Activated naive CD4-positive, alpha-beta T cell treated with anti-CD3 and anti-CD28 coated beads, Interleukin-2, amount 10 ng/mL, durations not matched to agents 7 days and 5 days (primary cell): ENCODE data around the gene DIPK1A.

Source experiments
- CTCF ChIA-PET: fragments of 350-600 bp; sonication (Branson Sonifier 250); formaldehyde crosslinking; loops from one replicate; lab custom pipeline; 2021; ENCODE audit warnings: antibody characterized with exemption; lab: Charles Lee
- DNase-seq: peaks from one replicate; pipeline ENCODE4 v3.0.0-alpha.2; 2020
- H3K27ac Mint-ChIP-seq: one replicate; pipeline ENCODE4 v1.8.0; 2021; ENCODE audit warnings: mild to moderate bottlenecking, moderate library complexity, mixed read lengths
- H3K27me3 Mint-ChIP-seq: one replicate; pipeline ENCODE4 v1.8.0; 2021; ENCODE audit warnings: mild to moderate bottlenecking, mixed read lengths
- H3K36me3 Mint-ChIP-seq: one replicate; pipeline ENCODE4 v1.8.0; 2021; ENCODE audit warnings: mixed read lengths
- H3K4me1 Mint-ChIP-seq: one replicate; pipeline ENCODE4 v1.8.0; 2021; ENCODE audit warnings: mixed read lengths
- H3K4me3 Mint-ChIP-seq: one replicate; pipeline ENCODE4 v1.8.0; 2021; ENCODE audit warnings: mild to moderate bottlenecking, moderate library complexity, mixed read lengths
- H3K9me3 Mint-ChIP-seq: one replicate; pipeline ENCODE4 v1.8.0; 2021; ENCODE audit warnings: mixed read lengths

The DIPK1A gene

DNA sequence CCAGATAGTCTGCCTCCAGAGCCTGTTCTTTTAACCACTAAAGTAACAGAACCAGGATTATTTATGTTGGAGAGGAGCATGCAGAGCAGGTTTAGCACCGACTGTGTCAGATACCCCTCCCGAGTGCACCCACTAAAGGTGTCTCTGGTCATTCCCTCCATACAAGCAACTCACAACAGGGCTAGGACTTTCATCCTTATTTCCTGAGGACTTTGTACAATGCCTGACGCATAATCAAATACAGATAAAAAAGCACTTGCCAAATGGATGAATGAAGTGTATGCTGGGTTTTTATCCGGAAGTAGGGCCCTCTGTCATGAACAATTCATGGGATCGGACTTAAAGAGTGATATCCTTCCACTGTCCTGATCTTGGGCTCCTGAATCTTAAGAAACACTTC is 103.4 kb downstream of the DIPK1A start:
- Mint-ChIP-seq H3K9me3 (peaks cover 1% of the 10 kb centered on the region), H3K27ac (no peak overlapping the region), H3K36me3 (peaks cover 16% of the 10 kb centered on the region), H3K4me3 (no peak overlapping the region), H3K4me1 (peaks cover 38% of the 10 kb centered on the region), H3K27me3 (no peaks in the 10 kb centered on the region)
- no peak for DNase-seq
- CTCF ChIA-PET: interaction anchor here (0.7 to 5.1 kb wide), 17 partner anchors 11 to 205 kb away, joined by 3 to 142 read pairs (median 5); partner anchors contain the start of genes DIPK1A and RPL5

DNA sequence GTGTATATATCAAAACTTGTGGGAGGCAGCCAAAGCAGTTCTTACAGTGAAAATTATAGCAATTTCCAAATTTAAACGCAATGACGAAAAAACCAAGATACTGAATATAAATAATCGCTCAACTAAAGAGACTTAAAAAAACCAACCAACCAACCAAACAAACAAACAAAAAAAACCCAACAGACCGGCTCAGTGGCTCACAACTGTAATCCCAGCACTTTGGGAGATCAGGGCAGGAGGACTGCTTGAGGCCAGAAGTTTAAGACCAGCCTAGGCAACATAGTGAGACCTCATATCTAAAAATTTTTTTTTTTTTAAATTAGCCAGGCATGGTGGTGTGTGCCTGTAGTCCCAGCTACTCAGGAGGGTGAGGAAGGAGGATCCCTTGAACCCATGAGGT is 106.0 kb downstream of the DIPK1A start:
- H3K36me3 Mint-ChIP-seq: peaks cover 19% of the 10 kb centered on the region
- H3K4me3 Mint-ChIP-seq: no peak overlapping the region
- peaks cover 46% of the 10 kb centered on the region for H3K4me1 Mint-ChIP-seq
- H3K9me3 Mint-ChIP-seq: peaks cover 1% of the 10 kb centered on the region
- no peaks in the 10 kb centered on the region for H3K27me3 Mint-ChIP-seq
- no peak for DNase-seq
- H3K27ac Mint-ChIP-seq: no peak overlapping the region
- CTCF ChIA-PET: interaction anchor here (1.0 to 5.1 kb wide), 4 partner anchors 105 to 139 kb away, joined by 4 to 113 read pairs (median 10); no protein-coding TSS in a partner anchor

DNA sequence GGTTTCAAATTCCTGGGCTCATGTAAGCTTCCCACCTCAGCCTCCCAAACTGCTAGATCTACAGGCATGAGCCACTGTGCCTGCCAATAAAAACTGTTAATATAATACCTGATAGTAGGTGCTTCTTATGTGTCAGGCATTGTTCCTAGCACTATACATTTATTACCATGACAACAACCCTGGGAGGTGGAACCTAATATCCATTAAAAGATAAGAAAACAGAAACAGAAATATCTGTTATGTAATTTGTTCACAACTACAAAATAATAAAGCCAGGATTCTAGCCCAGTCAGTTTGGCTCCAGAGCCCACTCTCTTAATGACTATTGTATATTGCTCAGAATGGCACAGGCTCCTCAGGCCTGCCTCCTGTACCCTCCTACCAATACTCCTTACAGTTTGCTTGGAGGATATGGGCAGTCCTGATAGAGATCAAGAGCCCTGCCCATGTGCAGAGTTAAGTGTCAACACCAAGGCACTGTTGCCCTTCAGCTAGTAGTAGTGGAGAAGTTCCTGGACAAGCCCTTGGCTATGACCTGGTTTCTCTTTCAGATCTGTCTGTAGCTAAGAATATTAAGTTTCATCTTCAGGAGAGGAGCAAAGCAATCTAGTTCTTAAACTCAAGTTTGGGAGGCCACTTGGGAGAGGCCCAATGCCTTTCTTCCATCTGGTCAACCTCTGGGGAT is 107.0 kb downstream of the DIPK1A start:
- H3K27me3 Mint-ChIP-seq: no peaks in the 10 kb centered on the region
- peaks cover 1% of the 10 kb centered on the region for H3K9me3 Mint-ChIP-seq
- no peak for DNase-seq
- CTCF ChIA-PET: interaction anchor here (1.2 to 3.4 kb wide), 3 partner anchors 22 to 140 kb away, joined by 3 to 13 read pairs (median 7); partner anchors contain the start of gene RPL5
- peaks cover 39% of the 10 kb centered on the region for H3K4me1 Mint-ChIP-seq
- peaks cover 23% of the 10 kb centered on the region for H3K36me3 Mint-ChIP-seq
- peak overlapping the region; percentile 4 for H3K27ac Mint-ChIP-seq
- no peak overlapping the region for H3K4me3 Mint-ChIP-seq

DNA sequence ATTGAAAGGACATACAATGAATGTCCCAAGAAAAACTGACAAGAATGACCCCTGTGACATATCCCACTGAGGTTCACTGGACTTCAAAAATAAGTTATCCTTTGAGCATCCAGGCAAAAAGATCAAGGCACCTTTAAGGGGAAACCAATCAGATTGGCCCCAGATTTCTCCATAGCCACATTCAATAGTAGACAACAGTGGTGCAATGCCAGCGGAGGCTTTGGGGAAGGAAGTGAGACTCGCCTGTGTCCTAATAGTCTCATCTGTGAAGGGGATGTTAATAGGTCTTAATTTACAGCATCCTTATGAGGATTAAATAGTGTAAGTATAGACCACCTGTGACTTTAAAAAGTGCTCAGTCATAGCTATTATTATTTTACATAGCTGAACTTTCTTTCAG is 108.0 kb downstream of the DIPK1A start:
- Mint-ChIP-seq H3K27ac (no peak overlapping the region), H3K36me3 (peaks cover 24% of the 10 kb centered on the region), H3K9me3 (peaks cover 1% of the 10 kb centered on the region), H3K4me3 (no peak overlapping the region), H3K4me1 (peaks cover 31% of the 10 kb centered on the region), H3K27me3 (no peaks in the 10 kb centered on the region)
- no peak for DNase-seq
- CTCF ChIA-PET: interaction anchor here (1.2 to 3.4 kb wide), 3 partner anchors 21 to 141 kb away, joined by 3 to 13 read pairs (median 7); partner anchors contain the start of gene RPL5

DNA sequence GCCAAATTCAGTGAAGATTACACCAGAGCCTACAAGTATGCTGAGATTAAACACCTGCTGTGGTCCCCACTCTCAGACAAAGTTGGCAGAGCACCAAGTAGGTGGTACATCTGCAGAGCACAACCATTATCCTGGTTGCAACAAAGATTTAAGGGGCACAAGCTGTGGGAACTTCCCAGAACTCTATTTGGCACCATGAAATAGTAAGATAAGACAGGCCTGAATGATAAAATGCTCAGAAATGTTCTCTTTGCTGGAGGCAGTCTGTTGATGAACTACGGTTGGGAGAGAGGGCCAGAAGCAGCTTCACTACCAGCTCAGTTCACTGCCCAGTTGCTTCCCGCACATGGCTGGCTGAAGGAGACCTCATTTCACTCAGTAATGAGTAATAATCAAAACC is 109.5 kb downstream of the DIPK1A start:
- DNase-seq: no peak
- CTCF ChIA-PET: interaction anchor here (3.4 kb wide), 1 partner anchor 142 kb away, joined by 13 read pairs; no protein-coding TSS in a partner anchor
- Mint-ChIP-seq H3K27me3 (no peaks in the 10 kb centered on the region), H3K4me1 (peaks cover 21% of the 10 kb centered on the region), H3K27ac (no peak overlapping the region), H3K4me3 (no peak overlapping the region), H3K36me3 (peaks cover 28% of the 10 kb centered on the region), H3K9me3 (peaks cover 1% of the 10 kb centered on the region)

DNA sequence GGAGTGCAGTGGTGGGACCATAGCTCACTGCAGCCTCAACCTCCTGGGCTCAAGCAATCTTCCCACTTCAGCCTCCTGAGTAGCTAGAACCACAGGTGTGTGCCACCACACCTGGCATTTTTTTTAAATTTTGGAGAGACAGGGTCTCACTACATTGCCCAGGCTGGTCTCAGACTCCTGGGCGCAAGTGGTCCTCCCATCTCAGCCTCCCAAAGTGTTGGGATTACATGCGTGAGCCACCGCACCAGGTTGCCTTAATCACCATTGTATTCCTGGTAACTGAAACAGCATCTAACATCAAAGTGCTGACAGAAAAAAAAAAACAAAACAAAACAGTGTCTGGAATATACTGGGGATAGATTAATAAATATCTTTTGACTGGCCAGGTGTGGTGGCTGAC is 111.2 kb downstream of the DIPK1A start:
- Mint-ChIP-seq H3K4me3 (no peak overlapping the region), H3K27ac (no peak overlapping the region), H3K4me1 (peaks cover 18% of the 10 kb centered on the region), H3K27me3 (no peaks in the 10 kb centered on the region), H3K36me3 (peaks cover 29% of the 10 kb centered on the region), H3K9me3 (peaks cover 1% of the 10 kb centered on the region)
- DNase-seq: no peak
- CTCF ChIA-PET: interaction anchor here (0.7 kb wide), 1 partner anchor 9 kb away, joined by 4 read pairs; no protein-coding TSS in a partner anchor

DNA sequence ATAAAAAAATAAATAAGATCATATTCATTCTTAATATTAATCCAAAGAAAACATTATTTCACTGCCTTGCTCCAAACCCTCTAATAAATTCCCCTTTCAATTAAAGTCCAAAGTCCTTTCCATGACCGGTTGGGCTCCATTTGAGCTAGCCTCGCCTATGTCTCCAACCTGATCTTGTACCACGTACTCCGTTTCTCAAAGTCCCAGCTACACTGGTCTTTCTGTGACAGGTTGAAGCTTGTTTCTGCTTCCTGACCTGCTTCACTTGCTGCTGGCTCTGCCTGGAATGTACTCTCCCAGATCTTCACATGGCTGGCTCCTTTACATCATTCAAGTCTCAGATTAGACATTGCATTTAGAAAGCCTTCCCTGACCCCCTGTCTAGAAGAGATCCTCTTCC is 113.1 kb downstream of the DIPK1A start:
- CTCF ChIA-PET: interaction anchor here (1.1 kb wide), 1 partner anchor 12 kb away, joined by 3 read pairs; no protein-coding TSS in a partner anchor
- peaks cover 8% of the 10 kb centered on the region for H3K4me1 Mint-ChIP-seq
- no peak overlapping the region for H3K4me3 Mint-ChIP-seq
- H3K27me3 Mint-ChIP-seq: no peaks in the 10 kb centered on the region
- H3K27ac Mint-ChIP-seq: no peak overlapping the region
- peaks cover 33% of the 10 kb centered on the region for H3K36me3 Mint-ChIP-seq
- DNase-seq: no peak
- no peaks in the 10 kb centered on the region for H3K9me3 Mint-ChIP-seq

DNA sequence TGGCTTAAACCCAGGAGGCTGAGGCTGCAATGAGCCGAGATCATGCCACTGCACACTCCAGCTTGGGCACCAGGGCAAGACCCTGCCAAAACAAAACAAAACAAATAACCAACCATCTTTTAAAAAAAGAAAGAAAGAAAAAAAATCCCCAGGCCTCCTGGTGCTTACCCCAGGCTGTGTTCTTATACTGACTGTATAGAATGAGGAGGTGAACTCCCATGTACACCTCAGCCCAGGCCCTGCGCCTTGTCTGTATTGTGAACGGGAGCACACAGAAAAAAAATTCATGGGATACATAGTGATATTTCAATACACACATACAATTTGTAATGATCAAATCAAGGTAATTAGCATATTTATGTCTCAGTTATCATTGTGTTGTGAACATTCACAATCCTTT is 115.4 kb downstream of the DIPK1A start:
- Mint-ChIP-seq H3K4me1 (peaks cover 5% of the 10 kb centered on the region), H3K27ac (no peak overlapping the region), H3K27me3 (no peaks in the 10 kb centered on the region), H3K4me3 (no peak overlapping the region), H3K36me3 (peaks cover 41% of the 10 kb centered on the region), H3K9me3 (no peaks in the 10 kb centered on the region)
- no peak for DNase-seq
- CTCF ChIA-PET: no interaction called here

DNA sequence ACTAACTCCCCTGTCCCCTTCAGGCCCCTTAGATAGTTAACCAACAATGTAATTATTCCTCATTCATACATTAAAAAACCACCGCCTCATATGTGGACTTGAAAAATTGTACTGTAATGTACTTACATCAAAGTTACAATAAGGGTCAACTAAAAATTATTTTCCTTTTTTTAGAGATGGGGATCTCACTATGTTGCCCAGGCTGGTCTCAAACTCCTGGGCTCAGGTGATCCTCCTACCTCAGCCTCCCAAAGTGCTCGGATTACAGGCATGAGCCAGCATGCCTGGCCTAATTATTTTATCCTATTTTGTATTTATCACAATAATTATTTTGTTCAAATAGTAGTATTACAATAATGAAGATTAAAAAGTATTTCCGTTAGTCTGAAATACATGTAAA is 116.8 kb downstream of the DIPK1A start:
- CTCF ChIA-PET: no interaction called here
- no peak overlapping the region for H3K4me3 Mint-ChIP-seq
- H3K27ac Mint-ChIP-seq: no peak overlapping the region

DNA sequence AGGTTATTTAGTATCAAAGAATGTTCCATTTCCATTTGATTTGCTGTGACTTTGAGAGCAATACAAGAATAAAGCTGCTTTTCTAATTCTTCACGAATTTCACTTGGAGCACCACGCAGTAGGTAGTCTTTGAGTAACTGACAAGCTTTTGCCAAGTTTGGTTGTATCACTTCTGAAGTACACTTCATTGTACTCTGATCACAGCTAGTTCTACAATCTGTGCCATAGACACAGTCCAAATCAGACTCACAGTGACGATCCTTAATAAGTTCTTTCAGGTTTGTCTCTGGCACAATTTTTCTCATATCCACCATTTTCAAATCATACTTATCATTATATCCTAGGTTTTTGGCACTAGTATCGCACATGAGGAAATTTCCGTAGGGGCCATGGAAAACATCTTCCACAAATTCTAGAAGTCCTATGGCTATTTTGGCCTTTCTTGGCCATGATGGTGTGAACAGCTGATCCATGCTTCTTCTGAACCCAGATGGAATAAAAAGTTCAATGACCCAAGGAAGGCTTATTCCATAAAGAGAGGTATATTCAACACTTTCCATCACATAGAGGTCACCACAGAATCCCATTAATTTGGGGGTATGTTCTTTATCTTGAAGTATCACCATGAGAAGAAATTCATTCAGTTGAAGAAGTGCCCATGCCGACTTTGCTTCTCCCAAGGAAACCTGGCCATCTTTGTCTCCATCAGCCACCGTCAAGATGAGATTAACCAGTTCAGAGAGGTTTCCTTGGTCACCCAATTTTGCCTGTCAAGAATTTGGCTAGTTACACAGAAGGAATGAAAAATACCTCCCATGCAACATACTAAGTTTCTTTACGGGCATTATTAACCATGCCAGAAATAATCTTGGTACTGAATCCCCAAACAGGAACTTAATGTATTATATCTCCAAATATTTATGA is 117.6 kb downstream of the DIPK1A start:
- no peak overlapping the region for H3K4me3 Mint-ChIP-seq
- H3K4me1 Mint-ChIP-seq: peaks cover 16% of the 10 kb centered on the region
- H3K9me3 Mint-ChIP-seq: no peaks in the 10 kb centered on the region
- peaks cover 58% of the 10 kb centered on the region for H3K36me3 Mint-ChIP-seq
- no peak for DNase-seq
- no peaks in the 10 kb centered on the region for H3K27me3 Mint-ChIP-seq
- peak overlapping the region; percentile 11 for H3K27ac Mint-ChIP-seq
- CTCF ChIA-PET: interaction anchor here (1.0 to 2.1 kb wide), 2 partner anchors 11 to 15 kb away, joined by 3 to 5 read pairs; no protein-coding TSS in a partner anchor

More for the DNA sequence above, 116.8 kb downstream of the DIPK1A start:
- H3K27me3 Mint-ChIP-seq: no peaks in the 10 kb centered on the region
- peaks cover 50% of the 10 kb centered on the region for H3K36me3 Mint-ChIP-seq
- peaks cover 13% of the 10 kb centered on the region for H3K4me1 Mint-ChIP-seq
- no peak for DNase-seq
- H3K9me3 Mint-ChIP-seq: no peaks in the 10 kb centered on the region

DNA sequence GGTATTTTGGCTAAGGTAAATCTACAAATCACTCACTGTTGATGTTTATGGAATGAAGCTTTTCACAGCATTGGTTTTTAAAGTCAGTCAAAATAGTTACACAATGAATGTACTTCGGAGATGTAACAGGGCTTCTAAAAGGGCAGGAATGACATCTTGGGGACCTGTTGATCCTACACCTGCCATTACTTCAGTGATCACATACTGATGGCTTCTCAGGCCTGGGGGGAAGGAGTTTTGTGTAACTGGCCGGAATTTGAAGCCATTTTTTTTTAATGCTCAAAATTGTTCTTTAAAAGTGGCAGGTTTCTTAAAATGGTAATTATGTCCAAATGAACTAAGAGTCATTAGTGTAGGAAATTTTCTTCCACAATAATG is 118.2 kb downstream of the DIPK1A start:
- CTCF ChIA-PET: interaction anchor here (1.0 to 2.1 kb wide), 3 partner anchors 10 to 16 kb away, joined by 3 to 5 read pairs (median 3); no protein-coding TSS in a partner anchor

DNA sequence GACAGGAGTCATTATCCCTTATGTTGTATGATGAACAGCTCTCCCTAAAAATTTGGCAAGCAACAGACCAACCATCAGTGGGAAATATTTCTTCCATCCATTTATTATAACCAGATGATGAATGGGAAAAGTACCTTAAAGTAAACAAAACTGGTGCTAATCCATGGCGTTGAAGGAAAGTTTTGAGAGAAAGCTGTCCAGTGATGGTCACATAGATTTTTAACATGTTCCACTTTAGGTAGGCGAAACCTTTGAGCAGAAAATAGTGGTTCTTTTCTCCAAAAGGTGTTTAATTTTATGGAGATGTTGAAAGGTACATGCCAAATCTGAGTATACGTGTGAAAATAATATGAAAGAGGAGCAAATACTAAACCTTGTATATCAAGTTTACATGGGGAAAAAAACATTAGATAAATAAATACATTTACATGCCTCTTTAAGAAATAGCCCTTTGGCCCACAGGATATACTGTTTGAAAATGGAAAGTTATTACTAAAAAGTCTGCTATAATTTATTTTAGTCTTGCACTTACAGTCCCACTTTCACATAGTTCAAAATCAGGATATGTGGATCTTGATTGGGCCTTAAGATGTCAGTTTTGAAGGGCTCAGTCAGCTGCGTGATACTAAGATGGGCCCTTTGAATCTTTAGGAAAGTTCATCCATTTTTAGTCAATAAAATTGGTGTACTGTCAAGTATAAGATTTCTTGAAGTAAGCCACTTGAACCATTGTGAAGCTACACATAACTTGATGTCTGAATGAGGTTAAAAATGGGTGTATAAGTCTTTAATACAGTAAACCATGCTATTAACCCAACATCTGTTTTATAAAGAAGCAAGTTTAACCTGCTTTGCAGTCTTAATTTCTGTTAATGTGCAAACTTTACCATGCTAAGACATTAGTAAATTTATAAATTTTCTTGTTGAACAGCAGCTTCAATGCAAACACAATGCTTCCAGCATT is 118.9 kb downstream of the DIPK1A start:
- Mint-ChIP-seq H3K4me3 (no peak overlapping the region), H3K27me3 (no peaks in the 10 kb centered on the region), H3K4me1 (peaks cover 30% of the 10 kb centered on the region), H3K9me3 (no peaks in the 10 kb centered on the region), H3K36me3 (peaks cover 67% of the 10 kb centered on the region), H3K27ac (peak overlapping the region; percentile 42)
- no peak for DNase-seq
- CTCF ChIA-PET: interaction anchor here (0.8 to 2.1 kb wide), 4 partner anchors 10 to 236 kb away, joined by 3 to 5 read pairs (median 4); no protein-coding TSS in a partner anchor

More for the DNA sequence above, 118.2 kb downstream of the DIPK1A start:
- H3K27me3 Mint-ChIP-seq: no peaks in the 10 kb centered on the region
- no peak overlapping the region for H3K4me3 Mint-ChIP-seq
- H3K4me1 Mint-ChIP-seq: peaks cover 23% of the 10 kb centered on the region
- peaks cover 60% of the 10 kb centered on the region for H3K36me3 Mint-ChIP-seq
- H3K9me3 Mint-ChIP-seq: no peaks in the 10 kb centered on the region
- no peak for DNase-seq
- H3K27ac Mint-ChIP-seq: peak overlapping the region; percentile 42

DNA sequence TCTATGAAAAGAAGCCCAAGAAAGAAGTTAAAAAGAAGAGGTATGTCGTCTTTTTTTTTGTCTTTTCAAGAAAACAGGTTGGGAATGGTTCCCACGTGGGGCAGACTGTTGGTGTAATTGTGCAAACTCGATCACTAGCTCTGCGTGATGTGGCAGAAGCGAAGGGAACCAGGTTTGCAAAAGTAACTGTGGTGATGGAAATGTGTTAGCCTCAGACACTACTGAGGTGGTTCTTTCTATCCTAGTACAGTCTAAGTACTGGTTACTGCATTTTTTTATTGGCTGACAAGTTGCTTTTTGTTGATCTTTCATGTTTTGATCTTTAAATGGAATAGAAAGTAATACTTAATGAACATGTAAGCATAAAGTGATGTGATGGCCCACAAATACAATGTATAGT is 120.7 kb downstream of the DIPK1A start:
- no peak overlapping the region for H3K27ac Mint-ChIP-seq
- H3K4me3 Mint-ChIP-seq: no peak overlapping the region
- no peaks in the 10 kb centered on the region for H3K9me3 Mint-ChIP-seq
- DNase-seq: no peak
- H3K36me3 Mint-ChIP-seq: peaks cover 74% of the 10 kb centered on the region
- no peaks in the 10 kb centered on the region for H3K27me3 Mint-ChIP-seq
- H3K4me1 Mint-ChIP-seq: peaks cover 46% of the 10 kb centered on the region
- CTCF ChIA-PET: interaction anchor here (1.4 kb wide), 1 partner anchor 154 kb away, joined by 6 read pairs; no protein-coding TSS in a partner anchor
